PFSK-1 (cell line): ENCODE measurements around the gene TXN.

Source experiments
- FOXP2 ChIP-seq: optimal IDR thresholded peaks from 2 replicates; pipeline ENCODE3; 2011; ENCODE audit warnings: borderline replicate concordance, control low read depth, inconsistent platforms; ENCODE audit not compliant: insufficient read depth; ENCODE audit errors: extremely low read length, extremely low read depth
- POLR2AphosphoS5 ChIP-seq: IDR thresholded peaks from 2 replicates; pipeline ENCODE4 v1.6.1; 2012; ENCODE audit warnings: low read depth, mild to moderate bottlenecking, control low read depth, low read length, moderate library complexity
- SIN3A ChIP-seq: IDR thresholded peaks from 2 replicates; pipeline ENCODE4 v1.6.1; 2012; ENCODE audit warnings: mild to moderate bottlenecking, low read length, moderate library complexity, borderline replicate concordance; ENCODE audit not compliant: insufficient read depth
- TAF1 ChIP-seq: IDR thresholded peaks from 2 replicates; pipeline ENCODE4 v1.6.1; 2012; ENCODE audit warnings: low read length, control low read depth, borderline replicate concordance; ENCODE audit not compliant: insufficient read depth
- TF ChIP-seq, protein P1 (sequence below), 2 experiments: IDR thresholded peaks; 2 replicates each; pipeline versions ENCODE4 v1.6.1 to v1.8.0; 2011 to 2012; ENCODE audit warnings: low read depth in 2 of 2, low read length in 2 of 2, control low read depth in 1 of 2, inconsistent platforms in 1 of 2, mild to moderate bottlenecking in 1 of 2, moderate library complexity in 1 of 2; ENCODE audit not compliant: insufficient read depth in 1 of 2

- no peak for TF ChIP-seq POLR2AphosphoS5
- TF ChIP-seq SIN3A, result no peak
- TF ChIP-seq, protein P1, sequence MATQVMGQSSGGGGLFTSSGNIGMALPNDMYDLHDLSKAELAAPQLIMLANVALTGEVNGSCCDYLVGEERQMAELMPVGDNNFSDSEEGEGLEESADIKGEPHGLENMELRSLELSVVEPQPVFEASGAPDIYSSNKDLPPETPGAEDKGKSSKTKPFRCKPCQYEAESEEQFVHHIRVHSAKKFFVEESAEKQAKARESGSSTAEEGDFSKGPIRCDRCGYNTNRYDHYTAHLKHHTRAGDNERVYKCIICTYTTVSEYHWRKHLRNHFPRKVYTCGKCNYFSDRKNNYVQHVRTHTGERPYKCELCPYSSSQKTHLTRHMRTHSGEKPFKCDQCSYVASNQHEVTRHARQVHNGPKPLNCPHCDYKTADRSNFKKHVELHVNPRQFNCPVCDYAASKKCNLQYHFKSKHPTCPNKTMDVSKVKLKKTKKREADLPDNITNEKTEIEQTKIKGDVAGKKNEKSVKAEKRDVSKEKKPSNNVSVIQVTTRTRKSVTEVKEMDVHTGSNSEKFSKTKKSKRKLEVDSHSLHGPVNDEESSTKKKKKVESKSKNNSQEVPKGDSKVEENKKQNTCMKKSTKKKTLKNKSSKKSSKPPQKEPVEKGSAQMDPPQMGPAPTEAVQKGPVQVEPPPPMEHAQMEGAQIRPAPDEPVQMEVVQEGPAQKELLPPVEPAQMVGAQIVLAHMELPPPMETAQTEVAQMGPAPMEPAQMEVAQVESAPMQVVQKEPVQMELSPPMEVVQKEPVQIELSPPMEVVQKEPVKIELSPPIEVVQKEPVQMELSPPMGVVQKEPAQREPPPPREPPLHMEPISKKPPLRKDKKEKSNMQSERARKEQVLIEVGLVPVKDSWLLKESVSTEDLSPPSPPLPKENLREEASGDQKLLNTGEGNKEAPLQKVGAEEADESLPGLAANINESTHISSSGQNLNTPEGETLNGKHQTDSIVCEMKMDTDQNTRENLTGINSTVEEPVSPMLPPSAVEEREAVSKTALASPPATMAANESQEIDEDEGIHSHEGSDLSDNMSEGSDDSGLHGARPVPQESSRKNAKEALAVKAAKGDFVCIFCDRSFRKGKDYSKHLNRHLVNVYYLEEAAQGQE (IDR thresholded peaks at IDR 0.05; ENCODE audit: insufficient read depth in 1 of 2, low read depth in 2 of 2, low read length in 2 of 2), result no peak
- TF ChIP-seq TAF1, result no peak
- TF ChIP-seq FOXP2, result no peak
Measured at GRCh38 chr9:110284211-110284844, 28.0 kb upstream of the TXN start.
